GM19099 (cell line): ENCODE data around the gene OR2T35.

Experiments used
- POLR2A ChIP-seq: IDR thresholded peaks from 3 replicates; pipeline ENCODE4 v1.6.1; 2011; ENCODE audit warnings: low read depth; ENCODE audit not compliant: insufficient read length; ENCODE audit errors: extremely low read depth

OR2T35 gene

DNA sequence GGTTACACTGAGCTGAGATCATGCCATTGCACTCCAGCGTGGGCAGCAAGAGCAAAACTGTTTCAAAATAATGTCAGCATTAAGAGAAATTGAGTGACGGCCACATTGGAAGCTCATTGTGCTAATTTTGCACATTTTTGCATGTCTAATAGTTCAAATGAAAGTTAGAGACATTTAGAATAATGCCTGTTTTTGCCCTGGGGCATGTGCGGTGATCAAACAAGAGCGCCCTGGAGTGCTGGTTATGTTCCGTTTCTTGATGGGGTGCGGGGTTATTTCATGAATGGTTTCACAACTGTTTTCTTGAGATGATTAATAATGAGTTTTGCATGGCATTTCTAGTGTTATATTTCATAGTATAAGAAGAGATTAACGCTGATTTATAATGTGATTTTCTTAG, 23.3 kb downstream of the OR2T35 start:
- TF ChIP-seq POLR2A: no peak

- TF ChIP-seq POLR2A: no peak
These were observed 26.2 kb downstream of the OR2T35 start for GRCh38 chr1:248618878-248619277.

DNA sequence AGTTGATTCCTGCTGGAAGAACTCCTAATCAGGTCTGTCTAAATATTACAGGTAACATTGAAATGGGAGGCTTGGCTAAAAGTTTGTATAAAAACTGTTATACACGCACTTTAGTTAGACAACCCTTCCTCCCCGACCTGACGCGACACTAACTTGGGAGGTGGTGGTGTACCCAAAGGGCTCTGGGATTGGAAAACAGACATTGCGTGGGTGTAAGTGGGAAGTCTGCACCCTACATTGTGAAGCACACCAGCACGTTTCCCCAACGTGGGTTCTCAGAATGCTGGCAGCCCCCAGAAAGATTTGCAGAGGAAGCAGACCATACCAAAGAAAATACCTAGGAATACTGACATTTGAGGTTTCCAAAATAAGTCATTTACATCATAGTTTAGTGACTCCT, 27.0 kb downstream of the OR2T35 start:
- TF ChIP-seq POLR2A: no peak

DNA sequence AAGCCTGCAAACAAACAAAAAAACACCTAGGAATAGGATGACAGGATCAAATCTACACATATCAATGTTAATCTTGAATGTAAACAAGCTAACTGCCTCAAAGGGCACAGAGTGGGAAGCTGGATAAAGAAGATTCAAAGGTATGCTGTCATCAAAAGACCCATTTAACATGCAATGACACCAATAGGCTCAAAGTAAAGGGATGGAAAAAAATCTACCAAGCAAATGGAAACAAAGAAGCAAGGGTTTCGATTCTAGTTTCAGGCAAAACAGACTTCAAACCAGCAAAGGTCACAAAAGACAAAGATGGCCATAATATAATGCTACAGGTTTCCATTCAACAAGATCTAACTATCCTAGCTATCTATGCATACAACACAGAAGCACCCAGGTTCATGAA, 31.3 kb downstream of the OR2T35 start:
- TF ChIP-seq POLR2A: no peak

- TF ChIP-seq POLR2A: no peak
These were observed 33.1 kb downstream of the OR2T35 start for GRCh38 chr1:248611883-248612414.

DNA sequence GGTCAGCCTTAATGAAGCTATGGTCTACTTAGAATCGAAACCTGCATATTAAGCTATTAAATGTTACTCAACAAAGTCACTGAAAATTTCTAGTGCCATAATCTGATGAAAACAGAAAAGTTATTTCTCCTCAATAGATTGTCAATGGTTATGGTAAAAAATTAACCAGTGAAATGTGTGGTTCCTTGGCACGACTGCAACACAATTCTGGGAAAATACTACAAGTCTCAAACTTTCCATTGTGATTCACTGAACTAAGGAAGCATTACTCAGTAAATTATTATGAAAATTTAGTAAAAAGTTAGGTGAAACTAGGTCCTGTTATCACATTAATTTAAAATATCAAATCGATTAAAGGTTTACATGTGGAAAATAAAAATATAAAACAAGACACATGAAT, 34.8 kb downstream of the OR2T35 start:
- no peak for TF ChIP-seq POLR2A

DNA sequence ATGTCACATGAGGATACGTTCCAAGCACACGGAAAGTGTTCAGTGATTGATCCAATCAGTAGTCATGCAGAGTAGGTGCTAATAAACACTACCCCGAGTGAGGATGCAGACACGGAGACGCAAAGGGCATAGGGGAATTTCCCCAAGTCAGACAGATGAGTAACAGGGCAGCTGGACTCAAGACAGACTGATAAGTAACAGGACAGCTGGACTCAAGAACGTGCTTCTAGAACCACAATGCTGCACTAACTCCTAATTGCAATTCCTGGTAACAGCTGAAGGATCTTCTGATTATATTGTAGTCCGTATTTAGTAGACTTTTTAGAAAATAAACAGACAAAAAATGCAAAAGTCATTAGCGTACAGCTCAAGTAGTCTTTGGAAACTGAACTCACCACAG, 45.7 kb downstream of the OR2T35 start:
- no peak for TF ChIP-seq POLR2A

DNA sequence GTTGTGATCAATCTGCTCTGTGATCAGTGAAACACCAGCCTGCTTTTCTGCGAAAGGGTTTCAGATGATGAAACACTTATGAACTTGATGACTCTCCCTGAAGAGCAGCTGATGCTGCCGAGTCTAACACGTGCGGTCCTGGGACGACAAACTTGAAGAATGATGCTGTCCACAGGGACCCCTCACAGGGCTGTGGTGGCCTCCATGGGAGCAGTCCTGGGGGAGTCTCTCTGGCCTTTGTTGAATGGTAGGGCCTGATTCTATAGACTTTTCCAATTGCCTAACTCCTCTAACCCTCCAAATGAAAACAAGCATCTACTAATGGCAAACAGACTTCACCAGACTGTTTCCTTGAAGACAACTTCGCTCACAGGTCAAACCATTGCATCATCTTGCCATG, 47.5 kb downstream of the OR2T35 start, which contains the start of gene OR2T10:
OR2T10 (minus strand) TSS at position 112 of the 400 bp plus-strand sequence. CDS start 3,932 bp downstream, outside the sequence.
- TF ChIP-seq POLR2A: no peak

DNA sequence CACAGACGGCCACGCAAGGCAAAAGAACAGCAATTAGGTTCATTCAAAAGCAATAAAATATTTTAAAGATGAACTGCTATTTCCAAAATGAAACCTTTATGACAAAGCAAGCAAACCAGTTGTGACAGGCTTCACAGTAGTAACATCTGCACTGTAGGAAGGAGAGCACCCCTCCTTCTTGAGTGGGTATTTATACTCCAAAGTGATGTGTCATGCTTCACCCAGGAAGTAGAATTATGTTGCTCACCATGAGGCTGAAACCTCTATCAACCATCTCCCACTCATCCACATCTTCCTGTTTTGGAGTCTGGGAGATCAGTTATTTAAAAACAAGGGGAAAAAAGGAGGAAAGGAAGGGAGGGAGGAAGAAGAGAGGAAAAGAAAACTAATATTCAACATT, 48.5 kb downstream of the OR2T35 start:
- no peak for TF ChIP-seq POLR2A

- no peak for TF ChIP-seq POLR2A
These were observed 51.9 kb downstream of the OR2T35 start for GRCh38 chr1:248593226-248593625.

DNA sequence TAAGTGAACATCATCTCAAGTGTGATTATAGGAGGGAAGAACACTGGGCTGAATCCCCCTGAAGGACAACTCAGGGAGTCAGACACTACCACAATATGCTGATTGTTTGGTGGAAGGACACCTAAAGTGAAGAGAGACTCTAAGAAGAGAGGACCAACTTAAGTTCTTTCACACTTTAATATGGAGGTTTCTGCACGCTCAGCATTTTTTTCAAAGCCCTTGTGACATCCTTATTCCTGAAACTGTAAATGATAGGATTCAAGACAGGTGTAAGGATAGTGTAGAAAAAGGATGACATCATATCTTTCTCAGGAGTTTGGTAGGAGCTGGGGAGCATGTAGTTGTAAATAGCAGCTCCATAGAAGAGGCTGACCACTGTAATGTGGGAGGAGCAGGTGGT, 52.4 kb downstream of the OR2T35 start:
- TF ChIP-seq POLR2A: no peak

- no peak for TF ChIP-seq POLR2A
These were observed 55.0 kb downstream of the OR2T35 start for GRCh38 chr1:248590055-248590454.

GRCh38 chr1:248589334-248589733, 55.7 kb downstream of the OR2T35 start:
- no peak for TF ChIP-seq POLR2A
